Stimulated activated CD4-positive, alpha-beta T cell treated with anti-CD3 and anti-CD28 coated beads, TNF-alpha, amount 100 ng/mL, for 48 hours (primary cell): Measurements from ENCODE around the gene VPS26C.

Experiments
- DNase-seq, 3 donors: peaks; one replicate each; pipeline ENCODE4 v3.0.0-alpha.2; 2020; ENCODE audit warnings: low read depth in 3 of 3

VPS26C gene

GRCh38 chr21:37202221-37203110 is 64.7 kb downstream of the VPS26C start:
- no peak for DNase-seq

- DNase-seq: no peak
Measured at GRCh38 chr21:37200641-37201480, 66.3 kb downstream of the VPS26C start.

GRCh38 chr21:37199057-37199924 is 67.8 kb downstream of the VPS26C start:
- DNase-seq: no peak

GRCh38 chr21:37197746-37198145 is 69.4 kb downstream of the VPS26C start:
- no peak for DNase-seq

GRCh38 chr21:37196847-37197246 is 70.3 kb downstream of the VPS26C start:
- DNase-seq: no peak

- DNase-seq: no peak
Measured at GRCh38 chr21:37195610-37196009, 71.5 kb downstream of the VPS26C start.

GRCh38 chr21:37195059-37195458 is 72.1 kb downstream of the VPS26C start:
- no peak for DNase-seq

- no peak for DNase-seq
Measured at GRCh38 chr21:37193676-37194075, 73.5 kb downstream of the VPS26C start.

- no peak for DNase-seq
Measured at GRCh38 chr21:37193006-37193405, 74.1 kb downstream of the VPS26C start.

GRCh38 chr21:37192019-37192418 is 75.1 kb downstream of the VPS26C start:
- DNase-seq: no peak

- no peak for DNase-seq
Measured at GRCh38 chr21:37188825-37189224, 78.3 kb downstream of the VPS26C start.

GRCh38 chr21:37186983-37187382 is 80.2 kb downstream of the VPS26C start:
- DNase-seq: no peak

- DNase-seq: no peak
Measured at GRCh38 chr21:37184784-37185593, 82.1 kb downstream of the VPS26C start.

GRCh38 chr21:37183749-37184148 is 83.4 kb downstream of the VPS26C start:
- no peak for DNase-seq

- DNase-seq: no peak
Measured at GRCh38 chr21:37182222-37182621, 84.9 kb downstream of the VPS26C start.

- DNase-seq: no peak
Measured at GRCh38 chr21:37181059-37181458, 86.1 kb downstream of the VPS26C start.

- DNase-seq: no peak
Measured at GRCh38 chr21:37176716-37177115, 90.4 kb downstream of the VPS26C start.
